GDM1 (cell line): ENCODE measurements around the gene EEF1A1.
A peak's percentile ranks its signal among the peaks of the same experiment; 100 is the strongest.
"Not testable (repeated sequence)": the region's sequence is repeated elsewhere in the genome, so short reads cannot be mapped to it uniquely, and the experiment has no call there.

Source experiments
- DNase-seq: peaks from one replicate; lab custom pipeline; 2025; lab: John Stamatoyannopoulos, UW

EEF1A1 gene

GRCh38 chr6:73520688-73521350 is at the start of gene EEF1A1:
EEF1A1 (minus strand) TSS chr6:73521032; CDS start chr6:73520026, 1,006 bp downstream.
- DNase-seq: peak; percentile 99

DNA sequence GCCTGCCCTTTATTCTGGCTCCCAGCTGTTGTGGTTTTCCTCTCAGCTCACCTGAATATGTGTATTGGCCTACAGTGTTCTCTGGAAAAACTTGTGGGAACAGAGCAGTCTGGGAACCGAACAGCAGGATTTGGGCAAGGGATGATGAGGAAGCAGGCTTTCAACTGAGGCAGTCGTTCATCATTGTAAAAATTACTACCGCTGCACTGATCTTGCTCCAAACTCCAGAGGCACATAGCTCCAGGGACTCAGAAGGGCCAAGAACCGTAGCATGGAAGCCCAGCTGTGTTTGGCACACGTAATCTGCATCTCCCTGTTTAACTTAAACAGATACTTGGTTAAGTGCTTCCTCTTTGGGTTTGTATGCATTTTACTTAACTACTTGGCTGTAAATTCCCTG is 48.3 kb upstream of the EEF1A1 start:
- no peak for DNase-seq

DNA sequence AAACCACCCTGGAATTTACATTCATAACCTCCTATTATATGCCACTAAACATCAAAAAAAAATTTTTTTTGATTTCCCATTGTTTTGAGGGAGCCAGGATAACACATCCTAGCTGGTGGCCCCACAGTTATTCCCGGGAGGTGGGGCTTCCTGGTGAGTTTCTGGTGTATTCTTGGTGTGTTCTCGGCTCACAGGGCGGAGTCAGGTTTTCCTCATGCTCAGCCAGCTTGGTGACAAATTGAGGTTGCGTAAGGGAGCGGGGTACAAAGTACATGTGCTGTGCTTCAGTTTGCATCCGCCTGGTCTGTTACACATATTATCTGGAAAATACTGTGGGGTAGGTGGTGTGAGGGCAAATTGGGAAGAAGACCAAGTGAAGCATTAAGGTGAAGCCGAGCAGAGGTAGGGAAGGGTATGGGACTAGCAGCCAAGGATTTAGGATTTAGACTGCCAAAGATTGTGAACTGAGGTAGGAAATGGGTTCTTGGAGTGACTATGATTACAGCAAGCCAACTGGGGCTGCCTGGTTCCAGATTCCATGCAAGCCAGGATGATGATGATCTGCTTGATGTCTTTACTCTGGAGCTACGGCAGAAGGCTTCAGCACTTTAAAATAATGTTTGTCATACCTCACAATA is 46.2 kb upstream of the EEF1A1 start:
- no peak for DNase-seq

- DNase-seq: not testable (repeated sequence)
These were observed 45.6 kb upstream of the EEF1A1 start for GRCh38 chr6:73566486-73566871.

DNA sequence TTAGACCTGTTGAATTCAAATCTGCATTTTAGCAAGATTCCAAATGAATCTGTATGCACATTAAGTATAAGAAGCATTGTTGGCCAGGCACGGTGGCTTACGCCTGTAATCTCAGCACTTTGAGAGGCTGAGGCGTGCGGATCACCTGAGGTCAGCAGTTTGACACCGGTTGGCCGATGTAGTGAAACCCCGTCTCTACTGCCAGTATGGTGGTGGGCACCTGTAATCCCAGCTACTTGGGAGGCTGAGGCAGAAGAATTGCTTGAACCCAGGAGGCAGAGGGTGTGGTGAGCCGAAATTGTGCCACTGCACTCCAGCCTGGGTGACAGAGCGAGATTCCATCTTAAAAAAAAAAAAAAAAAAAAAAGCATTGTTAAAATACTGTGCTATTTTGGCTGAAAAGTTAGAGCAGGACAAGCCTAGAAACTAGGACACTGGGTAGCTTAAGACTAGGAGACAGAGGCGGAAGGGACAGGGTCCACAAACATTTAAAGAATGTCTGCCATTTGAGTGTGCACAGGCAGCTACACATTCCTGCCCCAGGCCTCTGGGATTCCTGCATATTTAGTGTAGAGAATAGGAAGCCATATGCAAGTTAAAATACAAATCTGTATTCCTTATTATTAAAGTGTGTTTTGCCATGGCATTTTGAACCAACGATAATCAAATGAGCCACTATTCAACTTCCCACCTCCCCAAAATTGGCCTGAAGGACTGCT is 45.1 kb upstream of the EEF1A1 start:
- DNase-seq: no peak

- no peak for DNase-seq
These were observed 43.9 kb upstream of the EEF1A1 start for GRCh38 chr6:73564578-73565345.

DNA sequence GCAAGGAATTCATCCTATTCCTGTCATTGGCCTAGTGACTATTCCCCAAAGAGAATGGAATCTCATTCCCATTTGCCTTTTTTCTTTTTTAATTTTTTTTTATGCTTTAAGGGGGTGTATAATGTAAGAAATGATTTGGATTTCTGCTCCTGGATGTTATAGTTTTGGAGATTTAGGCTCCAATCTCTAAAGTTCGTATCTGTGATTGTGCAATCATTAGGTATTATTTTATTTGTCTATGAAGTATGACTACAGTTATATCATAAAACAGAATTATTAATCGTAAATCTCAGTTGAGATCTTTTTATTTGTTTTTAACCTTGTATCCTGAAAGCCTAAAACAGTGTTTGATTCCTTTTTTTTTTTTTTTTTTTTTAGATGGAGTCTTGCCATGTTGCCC is 41.7 kb upstream of the EEF1A1 start:
- DNase-seq: no peak

GRCh38 chr6:73560853-73561407 is 40.1 kb upstream of the EEF1A1 start:
- DNase-seq: no peak

GRCh38 chr6:73560182-73560732 is 39.4 kb upstream of the EEF1A1 start:
- no peak for DNase-seq

- DNase-seq: not testable (repeated sequence)
These were observed 38.6 kb upstream of the EEF1A1 start for GRCh38 chr6:73559399-73559794.

GRCh38 chr6:73558624-73559398 is 38.0 kb upstream of the EEF1A1 start:
- no peak for DNase-seq

DNA sequence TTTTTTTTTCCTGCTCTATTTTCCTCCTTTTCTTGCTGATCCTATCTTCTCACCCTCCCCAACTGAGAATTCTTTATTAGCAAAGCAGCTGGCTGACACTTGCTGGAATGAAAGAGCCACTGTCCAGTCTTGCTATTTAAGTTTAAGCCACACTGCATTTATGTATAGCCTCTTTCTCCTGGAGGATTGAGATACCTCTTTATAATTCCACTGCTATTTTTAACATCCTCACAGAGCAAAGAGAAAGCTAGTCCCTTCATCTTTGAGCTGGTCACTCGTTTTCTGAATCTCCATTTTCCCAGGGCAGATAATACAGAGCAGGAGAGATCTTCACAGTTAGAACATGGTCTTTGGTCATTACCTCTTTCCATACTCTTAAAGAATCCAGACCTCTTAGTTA is 36.0 kb upstream of the EEF1A1 start:
- no peak for DNase-seq

- DNase-seq: not testable (repeated sequence)
These were observed 34.6 kb upstream of the EEF1A1 start for GRCh38 chr6:73555380-73555949.

GRCh38 chr6:73551115-73551514 is 30.3 kb upstream of the EEF1A1 start:
- not testable (repeated sequence) for DNase-seq

DNA sequence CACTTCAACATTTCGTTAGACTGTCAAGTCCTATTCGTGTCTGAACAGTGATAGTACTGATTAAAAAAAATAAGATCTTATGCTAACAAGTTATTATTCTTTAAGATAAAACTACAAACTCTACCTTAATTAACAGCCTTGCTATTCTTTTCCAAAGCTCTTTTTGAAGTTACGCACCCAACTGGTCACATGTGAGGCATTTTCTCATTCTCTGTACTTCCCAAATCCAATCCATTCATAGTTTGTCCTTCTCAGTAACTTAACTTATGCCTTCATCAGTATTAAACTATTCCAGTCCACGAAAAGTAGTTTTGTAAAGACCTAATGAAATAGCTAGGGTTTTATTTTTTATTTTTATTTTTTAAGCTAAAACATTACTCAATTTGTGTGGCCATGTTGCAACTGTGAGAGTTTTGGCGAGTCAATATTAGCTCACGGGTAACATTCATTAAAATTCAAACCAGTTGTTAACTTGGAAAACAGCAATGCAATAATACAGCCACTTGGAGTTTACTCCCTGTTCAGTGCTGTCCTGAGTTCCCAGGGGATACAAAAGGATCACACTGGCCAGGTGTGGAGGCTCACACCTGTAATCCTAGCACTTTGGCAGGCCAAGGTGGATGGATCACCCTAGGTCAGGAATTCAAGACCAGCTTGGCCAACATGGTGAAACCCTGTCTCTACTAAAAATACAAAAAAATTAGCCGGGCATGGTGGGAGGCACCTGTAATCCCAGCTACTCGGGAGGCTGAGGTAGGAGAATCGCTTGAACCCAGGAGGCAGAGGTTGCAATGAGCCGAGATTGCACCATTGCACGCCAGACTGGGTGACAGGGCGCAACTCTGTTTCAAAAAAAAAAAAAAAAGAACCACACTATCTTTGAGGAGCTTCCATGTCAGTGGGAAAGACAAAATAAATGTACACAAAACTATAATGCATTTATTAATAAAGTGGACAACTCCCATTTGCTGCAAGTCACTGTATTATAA is 27.9 kb upstream of the EEF1A1 start:
- no peak for DNase-seq

- DNase-seq: no peak
These were observed 26.2 kb upstream of the EEF1A1 start for GRCh38 chr6:73547036-73547435.

- no peak for DNase-seq
These were observed 22.1 kb upstream of the EEF1A1 start for GRCh38 chr6:73542891-73543290.

GRCh38 chr6:73542481-73542880 is 21.6 kb upstream of the EEF1A1 start:
- DNase-seq: not testable (repeated sequence)

- no peak for DNase-seq
These were observed 17.4 kb upstream of the EEF1A1 start for GRCh38 chr6:73538116-73538779.
